VCaP (cell line): ENCODE results near the gene MARK3.

Experiments used
- H3K27ac ChIP-seq: fragments of 450-650 bp; 2 replicates; pipeline ENCODE4 v1.5.1; 2017
- TF ChIP-seq, protein P1 (sequence below): fragments of 450-650 bp; conservative IDR thresholded peaks from 2 replicates; pipeline ENCODE4 v1.5.1; 2017; ENCODE audit warnings: mild to moderate bottlenecking, moderate library complexity

Gene MARK3

DNA sequence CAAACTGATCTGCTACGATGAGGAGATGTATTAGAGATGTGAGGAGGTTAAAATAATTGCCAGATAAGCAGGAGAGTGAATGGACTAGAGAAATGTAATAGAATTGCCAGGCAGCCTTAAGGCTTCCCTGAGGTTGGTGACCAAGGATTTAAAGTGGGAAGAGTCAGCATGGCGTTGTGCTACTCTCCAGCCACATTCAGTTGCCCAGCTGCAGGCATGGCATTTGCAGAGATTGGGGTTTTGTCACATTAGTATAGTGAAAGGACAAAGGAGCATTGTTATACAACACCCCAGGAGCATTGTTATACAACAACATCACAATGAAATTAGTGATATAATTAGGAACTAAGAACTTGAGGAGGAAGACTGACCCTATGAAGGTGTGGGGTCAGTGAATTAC is 31.7 kb downstream of the MARK3 start:
- H3K27ac ChIP-seq = no peak overlapping the region
- TF ChIP-seq, protein P1, sequence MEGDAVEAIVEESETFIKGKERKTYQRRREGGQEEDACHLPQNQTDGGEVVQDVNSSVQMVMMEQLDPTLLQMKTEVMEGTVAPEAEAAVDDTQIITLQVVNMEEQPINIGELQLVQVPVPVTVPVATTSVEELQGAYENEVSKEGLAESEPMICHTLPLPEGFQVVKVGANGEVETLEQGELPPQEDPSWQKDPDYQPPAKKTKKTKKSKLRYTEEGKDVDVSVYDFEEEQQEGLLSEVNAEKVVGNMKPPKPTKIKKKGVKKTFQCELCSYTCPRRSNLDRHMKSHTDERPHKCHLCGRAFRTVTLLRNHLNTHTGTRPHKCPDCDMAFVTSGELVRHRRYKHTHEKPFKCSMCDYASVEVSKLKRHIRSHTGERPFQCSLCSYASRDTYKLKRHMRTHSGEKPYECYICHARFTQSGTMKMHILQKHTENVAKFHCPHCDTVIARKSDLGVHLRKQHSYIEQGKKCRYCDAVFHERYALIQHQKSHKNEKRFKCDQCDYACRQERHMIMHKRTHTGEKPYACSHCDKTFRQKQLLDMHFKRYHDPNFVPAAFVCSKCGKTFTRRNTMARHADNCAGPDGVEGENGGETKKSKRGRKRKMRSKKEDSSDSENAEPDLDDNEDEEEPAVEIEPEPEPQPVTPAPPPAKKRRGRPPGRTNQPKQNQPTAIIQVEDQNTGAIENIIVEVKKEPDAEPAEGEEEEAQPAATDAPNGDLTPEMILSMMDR = no peak

DNA sequence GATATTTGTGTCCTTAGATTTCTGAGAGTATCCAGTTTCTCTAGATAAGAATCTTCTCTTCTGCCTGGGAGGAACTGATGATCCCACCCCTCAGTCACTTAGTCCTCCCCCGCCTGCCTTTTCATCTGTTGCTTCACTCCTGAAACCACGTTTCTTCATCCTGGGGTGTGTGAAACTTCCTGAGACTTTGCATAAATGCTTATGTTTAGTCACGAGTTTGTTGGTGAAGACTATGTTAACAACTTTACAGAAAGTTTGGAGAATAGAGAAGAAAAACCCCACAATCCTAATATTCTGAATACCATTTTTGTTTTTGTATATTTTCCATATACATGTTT is 33.2 kb downstream of the MARK3 start:
- no peak overlapping the region for H3K27ac ChIP-seq

DNA sequence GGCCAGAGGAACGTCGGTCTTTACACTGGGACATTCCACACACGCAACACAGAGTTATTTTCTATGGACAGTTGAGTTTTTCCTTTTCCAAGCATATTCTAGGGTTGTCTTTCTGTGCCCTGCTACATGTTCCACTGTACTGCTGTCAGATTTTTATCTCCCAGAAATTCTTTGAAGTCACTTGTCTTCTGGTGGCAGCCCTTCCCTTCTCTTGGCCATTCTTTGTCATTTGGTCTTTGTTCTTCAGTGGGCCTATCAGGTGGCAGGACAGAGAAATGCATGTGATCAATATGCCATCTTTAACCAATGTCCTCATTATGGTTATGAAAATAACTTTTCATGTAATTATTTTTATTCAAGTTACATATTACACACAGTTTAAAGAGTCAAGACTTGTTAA is 36.3 kb downstream of the MARK3 start:
- H3K27ac ChIP-seq = peak overlapping the region; percentile 62
- TF ChIP-seq, protein P1 = no peak

More for the DNA sequence above, 33.2 kb downstream of the MARK3 start:
- TF ChIP-seq, protein P1 = no peak

DNA sequence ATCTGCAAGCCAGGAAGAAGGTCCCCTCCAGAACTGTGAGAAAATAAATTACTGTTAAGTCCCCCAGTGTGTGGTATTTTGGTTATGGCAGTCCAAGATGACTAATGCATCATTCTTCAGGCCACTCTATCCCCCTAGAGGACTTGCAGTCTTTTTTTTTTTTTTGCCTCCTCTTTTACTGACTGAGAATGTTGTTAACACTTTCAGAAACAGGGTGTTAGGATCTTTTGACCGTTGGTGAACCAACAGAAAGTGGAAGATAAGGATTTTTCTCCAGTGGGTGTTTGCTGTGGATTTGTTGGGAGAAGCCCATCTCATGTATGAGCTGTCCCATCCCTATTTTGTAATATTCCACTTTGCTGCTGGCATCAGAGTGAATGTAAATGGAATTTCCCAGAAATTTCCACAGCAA is 37.8 kb downstream of the MARK3 start:
- TF ChIP-seq, protein P1 = no peak
- H3K27ac ChIP-seq = no peak overlapping the region; the same call in 1 of the 2 replicates

DNA sequence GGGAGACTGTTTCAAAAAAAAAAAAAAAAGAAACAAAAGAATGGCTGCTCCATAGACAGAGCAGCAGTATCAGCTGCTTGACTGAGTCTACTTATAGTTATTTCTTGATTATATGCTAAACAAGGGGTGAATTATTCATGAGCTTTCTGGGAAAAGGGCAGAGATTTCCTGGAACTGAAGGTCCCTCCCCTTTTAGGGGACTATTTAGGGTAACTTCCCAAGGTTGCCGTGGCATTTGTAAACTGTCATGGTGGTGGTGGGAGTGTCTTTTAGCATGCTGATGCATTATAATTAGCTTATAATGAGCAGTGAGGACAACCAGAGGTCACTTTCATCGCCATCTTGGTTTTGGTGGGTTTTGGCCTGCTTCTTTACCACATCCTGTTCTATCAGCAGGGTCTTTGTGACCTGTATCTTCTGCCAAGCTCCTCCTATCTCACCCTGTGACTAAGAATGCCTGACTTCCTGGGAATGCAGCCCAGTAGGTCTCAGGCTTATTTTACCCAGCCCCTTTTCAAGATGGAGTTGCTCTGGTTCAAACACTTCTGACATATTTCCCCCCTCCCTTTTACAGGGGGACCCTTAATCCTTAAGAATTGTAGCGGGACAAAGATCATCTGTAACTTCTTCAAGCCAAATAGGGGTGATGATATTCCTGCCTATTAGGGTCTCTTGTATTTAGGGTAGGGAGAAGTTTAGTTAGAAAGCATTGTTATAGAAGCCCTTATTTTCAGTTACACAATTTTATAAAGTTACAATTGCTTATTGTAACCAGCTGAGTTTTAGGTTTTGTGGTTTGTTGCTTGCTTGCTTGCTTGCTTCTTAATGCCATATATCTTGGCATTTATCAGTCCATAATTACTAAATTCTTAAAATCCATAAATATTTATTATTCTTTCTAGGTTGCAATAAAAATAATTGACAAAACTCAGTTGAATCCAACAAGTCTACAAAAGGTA is 42.5 kb downstream of the MARK3 start:
- no peak overlapping the region for H3K27ac ChIP-seq

DNA sequence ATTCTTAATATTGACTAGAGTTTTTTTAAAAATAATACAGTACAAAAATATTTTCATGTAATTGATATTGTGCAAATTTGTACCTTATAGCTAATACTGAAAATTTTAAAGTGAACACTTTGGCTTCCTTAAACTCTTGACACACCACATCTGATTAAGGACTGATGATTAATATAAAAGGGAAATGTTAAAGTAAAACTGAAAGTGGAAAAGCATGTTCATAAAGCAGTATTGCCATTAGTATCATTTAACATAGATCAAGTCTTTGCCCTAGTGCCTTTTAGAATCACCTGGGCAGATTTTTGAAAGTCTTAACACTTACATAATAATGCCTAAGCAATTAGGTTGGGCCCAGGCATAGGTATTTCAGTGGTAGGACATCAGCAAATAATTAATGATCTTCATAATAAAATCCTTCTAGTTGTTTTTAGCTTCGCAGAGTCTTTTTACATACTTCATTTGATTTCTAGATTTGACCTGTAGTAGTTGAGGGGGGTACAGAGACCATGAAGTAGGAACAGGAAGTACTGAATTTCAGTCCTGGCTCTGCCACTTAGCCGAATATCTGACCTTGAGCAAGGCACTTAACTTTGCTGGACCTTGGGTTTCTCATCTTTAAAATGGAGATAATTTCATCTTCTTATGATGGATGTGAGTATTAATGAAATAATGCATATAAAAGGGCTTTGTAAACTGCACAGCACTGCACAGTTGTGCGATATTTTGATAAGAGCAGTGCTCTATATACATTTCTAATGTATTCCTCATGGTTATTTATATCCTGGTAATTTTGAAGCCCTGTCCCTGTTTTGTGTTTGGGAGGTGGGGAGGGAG is 43.7 kb downstream of the MARK3 start:
- H3K27ac ChIP-seq = no peak overlapping the region
- TF ChIP-seq, protein P1 = no peak

More for the DNA sequence above, 42.5 kb downstream of the MARK3 start:
- TF ChIP-seq, protein P1 = no peak

DNA sequence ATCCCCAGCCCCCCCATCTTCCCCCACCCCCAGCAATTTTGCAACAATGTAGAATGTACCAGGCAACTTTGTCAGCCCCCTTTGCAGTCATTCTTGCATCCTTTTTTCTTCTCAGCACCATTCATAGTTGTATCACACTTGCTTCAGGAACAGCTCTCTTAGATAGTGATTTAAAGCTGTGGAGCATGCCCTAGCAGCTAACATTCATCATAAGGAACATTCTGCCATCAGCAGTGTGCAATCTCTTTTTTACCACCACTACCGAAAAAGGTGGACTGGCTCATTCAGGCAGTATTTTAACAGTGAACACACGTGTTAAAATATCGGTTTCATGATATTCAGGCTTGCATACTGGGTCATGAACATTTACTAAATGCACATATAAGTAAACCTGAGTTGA is 45.1 kb downstream of the MARK3 start:
- TF ChIP-seq, protein P1 = no peak
- no peak overlapping the region for H3K27ac ChIP-seq
